Neural progenitor cell (in vitro differentiated cells): ENCODE results near the gene CCNG1. TPM values are rescaled to one million over a fixed set of nuclear protein-coding genes. Genes with fewer than 3 reads are reported as not detected.

Source experiments
- DNase-seq: peaks from one replicate; pipeline ENCODE4 v3.0.0-alpha.2; 2016; ENCODE audit warnings: low spot score
- H2AFZ ChIP-seq: fragments of 200-600 bp; sonication (generic); replicated peaks from 2 replicates; pipeline ENCODE4 v1.6.1; 2016; ENCODE audit warnings: antibody characterized with exemption
- H3F3A ChIP-seq: fragments of 200-600 bp; sonication (generic); 2 replicates; pipeline ENCODE4 v1.6.1; 2016; ENCODE audit warnings: antibody characterized with exemption, low read depth
- H3K27ac ChIP-seq: fragments of 200-600 bp; sonication (generic); 2 replicates; pipeline ENCODE4 v1.5.1; 2016; ENCODE audit warnings: mild to moderate bottlenecking
- H3K27me3 ChIP-seq: fragments of 200-600 bp; sonication (generic); 2 replicates; pipeline ENCODE4 v1.6.1; 2016; ENCODE audit warnings: mild to moderate bottlenecking, moderate library complexity
- H3K36me3 ChIP-seq: fragments of 200-600 bp; sonication (generic); 2 replicates; pipeline ENCODE4 v1.5.1; 2016
- H3K4me1 ChIP-seq: fragments of 200-600 bp; sonication (generic); 2 replicates; pipeline ENCODE4 v1.6.1; 2016; ENCODE audit warnings: mixed run types
- H3K4me2 ChIP-seq: fragments of 200-600 bp; sonication (generic); 2 replicates; pipeline ENCODE4 v1.6.1; 2016
- H3K4me3 ChIP-seq: fragments of 200-600 bp; sonication (generic); 2 replicates; pipeline ENCODE4 v1.5.1; 2016
- H3K79me2 ChIP-seq: fragments of 200-600 bp; sonication (generic); 2 replicates; pipeline ENCODE4 v1.6.1; 2016; ENCODE audit warnings: low read depth
- H3K9ac ChIP-seq: fragments of 200-600 bp; sonication (generic); 2 replicates; pipeline ENCODE4 v1.6.1; 2016
- H3K9me3 ChIP-seq: fragments of 200-600 bp; sonication (generic); 2 replicates; pipeline ENCODE4 v1.5.1; 2016; ENCODE audit warnings: low read depth
- H4K20me1 ChIP-seq: fragments of 200-600 bp; sonication (generic); 2 replicates; pipeline ENCODE4 v1.6.1; 2016; ENCODE audit warnings: low read depth
- H3K27ac Mint-ChIP-seq: 3 replicates; pipeline ENCODE4 v1.8.0; 2021; ENCODE audit warnings: mixed read lengths
- H3K27me3 Mint-ChIP-seq: 2 replicates; pipeline ENCODE4 v1.8.0; 2022; ENCODE audit warnings: low read depth, mild to moderate bottlenecking, inconsistent platforms, moderate library complexity, mixed read lengths; ENCODE audit not compliant: insufficient read depth
- H3K36me3 Mint-ChIP-seq: 3 replicates; pipeline ENCODE4 v1.8.0; 2021; ENCODE audit warnings: mixed read lengths
- H3K4me1 Mint-ChIP-seq: 3 replicates; pipeline ENCODE4 v1.8.0; 2021; ENCODE audit warnings: mixed read lengths
- H3K4me3 Mint-ChIP-seq: 3 replicates; pipeline ENCODE4 v1.8.0; 2021; ENCODE audit warnings: mild to moderate bottlenecking, moderate library complexity, mixed read lengths
- H3K9me3 Mint-ChIP-seq: 3 replicates; pipeline ENCODE4 v1.8.0; 2020; ENCODE audit warnings: mixed read lengths
- CTCF ChIP-seq: fragments of 200-600 bp; sonication (generic); IDR thresholded peaks from 2 replicates; pipeline ENCODE4 v1.5.1; 2017; ENCODE audit warnings: antibody characterized with exemption, mild to moderate bottlenecking
- EZH2 ChIP-seq: fragments of 200-600 bp; sonication (generic); IDR thresholded peaks from 2 replicates; pipeline ENCODE4 v1.6.1; 2017; ENCODE audit warnings: antibody characterized with exemption, mild to moderate bottlenecking, moderate library complexity
- EZH2phosphoT487 ChIP-seq: fragments of 200-600 bp; sonication (generic); IDR thresholded peaks from 2 replicates; pipeline ENCODE4 v1.6.1; 2017; ENCODE audit warnings: antibody characterized with exemption
- total RNA-seq: library from RNA; depleted of rRNA; stranded (reverse); fragments of >200 nt; gene quantifications from 2 replicates; pipeline ENCODE4 v1.2.3, GENCODE V29; 2015; ENCODE audit warnings: low replicate concordance

The CCNG1 gene
- total RNA-seq, 1 donor from 2014 or later, result 933 TPM

GRCh38 chr5:163447875-163448274 lies 10.5 kb downstream of the CCNG1 start:
- no peaks in the 10 kb centered on the region for H3K4me1 Mint-ChIP-seq
- peaks cover 44% of the 10 kb centered on the region for H3K36me3 Mint-ChIP-seq
- peaks cover 47% of the 10 kb centered on the region for H3K36me3 ChIP-seq
- DNase-seq, result no peak
- peaks cover 7% of the 10 kb centered on the region for H4K20me1 ChIP-seq
- H3K9me3 Mint-ChIP-seq, result no peaks in the 10 kb centered on the region
- no peak overlapping the region for H3K27ac Mint-ChIP-seq
- TF ChIP-seq EZH2phosphoT487 (no peak), CTCF (no peak), EZH2 (no peak)
- no peaks in the 10 kb centered on the region for H3K4me1 ChIP-seq
- H2AFZ ChIP-seq, result no peak overlapping the region
- no peaks in the 10 kb centered on the region for H3K27me3 ChIP-seq
- H3K4me3 ChIP-seq, result no peak overlapping the region
- peaks cover 26% of the 10 kb centered on the region for H3K79me2 ChIP-seq
- no peaks in the 10 kb centered on the region for H3K27me3 Mint-ChIP-seq
- no peak overlapping the region for H3K4me3 Mint-ChIP-seq
- no peaks in the 10 kb centered on the region for H3K9me3 ChIP-seq
- no peak overlapping the region for H3K9ac ChIP-seq
- H3F3A ChIP-seq, result peaks cover 70% of the 10 kb centered on the region
- no peak overlapping the region for H3K27ac ChIP-seq
- no peak overlapping the region for H3K4me2 ChIP-seq

- Histone ChIP-seq H3K4me2 (no peak overlapping the region), H3K79me2 (peaks cover 23% of the 10 kb centered on the region), H4K20me1 (peaks cover 5% of the 10 kb centered on the region), H3K36me3 (peaks cover 45% of the 10 kb centered on the region), H3K27me3 (no peaks in the 10 kb centered on the region), H3K4me3 (no peak overlapping the region), H3K9me3 (no peaks in the 10 kb centered on the region), H3K27ac (no peak overlapping the region), H2AFZ (no peak overlapping the region), H3F3A (peaks cover 70% of the 10 kb centered on the region), H3K9ac (no peak overlapping the region), H3K4me1 (no peaks in the 10 kb centered on the region)
- DNase-seq, result no peak
- no peak overlapping the region for H3K4me3 Mint-ChIP-seq
- no peaks in the 10 kb centered on the region for H3K9me3 Mint-ChIP-seq
- H3K27me3 Mint-ChIP-seq, result no peaks in the 10 kb centered on the region
- no peaks in the 10 kb centered on the region for H3K4me1 Mint-ChIP-seq
- H3K36me3 Mint-ChIP-seq, result peaks cover 44% of the 10 kb centered on the region
- no peak overlapping the region for H3K27ac Mint-ChIP-seq
- no peak for TF ChIP-seq EZH2
- TF ChIP-seq EZH2phosphoT487, result no peak
- TF ChIP-seq CTCF, result no peak
Observed at GRCh38 chr5:163448491-163448890, 11.1 kb downstream of the CCNG1 start.

- no peak overlapping the region for H3K9ac ChIP-seq
- H3K4me1 ChIP-seq, result no peaks in the 10 kb centered on the region
- no peak overlapping the region for H3K4me3 Mint-ChIP-seq
- peaks cover 44% of the 10 kb centered on the region for H3K36me3 ChIP-seq
- no peaks in the 10 kb centered on the region for H3K27me3 ChIP-seq
- no peak for DNase-seq
- no peak overlapping the region for H3K27ac ChIP-seq
- no peaks in the 10 kb centered on the region for H4K20me1 ChIP-seq
- H2AFZ ChIP-seq, result no peak overlapping the region
- no peak overlapping the region for H3K27ac Mint-ChIP-seq
- H3K4me3 ChIP-seq, result no peak overlapping the region
- peaks cover 3% of the 10 kb centered on the region for H3K4me1 Mint-ChIP-seq
- peaks cover 9% of the 10 kb centered on the region for H3K79me2 ChIP-seq
- H3F3A ChIP-seq, result peaks cover 50% of the 10 kb centered on the region
- H3K9me3 ChIP-seq, result no peaks in the 10 kb centered on the region
- TF ChIP-seq EZH2phosphoT487, result no peak
- TF ChIP-seq CTCF, result no peak
- TF ChIP-seq EZH2, result no peak
- no peak overlapping the region for H3K4me2 ChIP-seq
- no peaks in the 10 kb centered on the region for H3K9me3 Mint-ChIP-seq
- H3K36me3 Mint-ChIP-seq, result peaks cover 53% of the 10 kb centered on the region
- no peaks in the 10 kb centered on the region for H3K27me3 Mint-ChIP-seq
Observed at GRCh38 chr5:163451489-163451888, 14.1 kb downstream of the CCNG1 start.
